Kidney epithelial cell (primary cell): ENCODE measurements around the gene CREB3L4. TPM values are rescaled to one million over a fixed set of nuclear protein-coding genes. Genes with fewer than 3 reads are reported as not detected.

Source experiments
- DNase-seq: peaks from one replicate; pipeline ENCODE4 v3.0.0-alpha.2; 2010; ENCODE audit warnings: low read depth
- H3K27me3 ChIP-seq: 2 replicates; pipeline ENCODE4 v1.6.0; 2011; ENCODE audit warnings: low read length; ENCODE audit not compliant: control insufficient read depth, insufficient read depth
- H3K36me3 ChIP-seq: 2 replicates; pipeline ENCODE4 v1.5.1; 2011; ENCODE audit warnings: low read length; ENCODE audit not compliant: control insufficient read depth, insufficient read depth
- H3K4me3 ChIP-seq: 2 replicates; pipeline ENCODE4 v1.5.1; 2011; ENCODE audit warnings: low read depth, mild to moderate bottlenecking, control low read depth, low read length
- total RNA-seq: library from RNA; depleted of rRNA; stranded (reverse); fragments of >200 nt; gene quantifications from 2 replicates; pipeline ENCODE4 v1.2.3, GENCODE V29; 2015
- TF ChIP-seq, protein P1 (sequence below): IDR thresholded peaks from 2 replicates; pipeline ENCODE4 v1.5.1; 2011; ENCODE audit warnings: mild to moderate bottlenecking, moderate library complexity, low read length, control low read depth, inconsistent platforms; ENCODE audit not compliant: insufficient read depth, poor library complexity, severe bottlenecking

CREB3L4 gene
- total RNA-seq, 1 donor from 2014 or later: 14.5 TPM

DNA sequence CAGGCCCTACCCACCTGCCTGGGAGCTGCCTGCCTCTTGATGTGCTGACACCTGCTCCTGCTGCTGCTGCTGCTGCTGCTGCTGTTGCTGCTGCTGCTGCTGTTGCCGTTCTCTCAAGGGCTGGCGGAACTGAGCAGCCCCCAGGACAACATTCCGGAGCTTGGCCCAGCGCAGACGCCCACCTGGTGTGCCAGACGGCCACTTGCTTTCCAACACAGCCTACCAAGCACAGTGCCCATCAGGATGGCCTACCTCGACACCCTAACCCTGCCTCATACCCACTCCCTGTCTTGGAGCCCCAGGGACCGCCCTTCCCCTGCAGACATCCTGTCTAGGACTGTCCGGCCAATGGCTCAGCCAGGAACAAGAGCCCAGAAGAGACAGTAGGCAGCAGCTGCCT lies 33.0 kb upstream of the CREB3L4 start:
- Histone ChIP-seq H3K36me3 (peaks cover 6% of the 10 kb centered on the region), H3K4me3 (no peak overlapping the region), H3K27me3 (no peaks in the 10 kb centered on the region)
- TF ChIP-seq, protein P1, sequence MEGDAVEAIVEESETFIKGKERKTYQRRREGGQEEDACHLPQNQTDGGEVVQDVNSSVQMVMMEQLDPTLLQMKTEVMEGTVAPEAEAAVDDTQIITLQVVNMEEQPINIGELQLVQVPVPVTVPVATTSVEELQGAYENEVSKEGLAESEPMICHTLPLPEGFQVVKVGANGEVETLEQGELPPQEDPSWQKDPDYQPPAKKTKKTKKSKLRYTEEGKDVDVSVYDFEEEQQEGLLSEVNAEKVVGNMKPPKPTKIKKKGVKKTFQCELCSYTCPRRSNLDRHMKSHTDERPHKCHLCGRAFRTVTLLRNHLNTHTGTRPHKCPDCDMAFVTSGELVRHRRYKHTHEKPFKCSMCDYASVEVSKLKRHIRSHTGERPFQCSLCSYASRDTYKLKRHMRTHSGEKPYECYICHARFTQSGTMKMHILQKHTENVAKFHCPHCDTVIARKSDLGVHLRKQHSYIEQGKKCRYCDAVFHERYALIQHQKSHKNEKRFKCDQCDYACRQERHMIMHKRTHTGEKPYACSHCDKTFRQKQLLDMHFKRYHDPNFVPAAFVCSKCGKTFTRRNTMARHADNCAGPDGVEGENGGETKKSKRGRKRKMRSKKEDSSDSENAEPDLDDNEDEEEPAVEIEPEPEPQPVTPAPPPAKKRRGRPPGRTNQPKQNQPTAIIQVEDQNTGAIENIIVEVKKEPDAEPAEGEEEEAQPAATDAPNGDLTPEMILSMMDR: no peak
- no peak for DNase-seq

DNA sequence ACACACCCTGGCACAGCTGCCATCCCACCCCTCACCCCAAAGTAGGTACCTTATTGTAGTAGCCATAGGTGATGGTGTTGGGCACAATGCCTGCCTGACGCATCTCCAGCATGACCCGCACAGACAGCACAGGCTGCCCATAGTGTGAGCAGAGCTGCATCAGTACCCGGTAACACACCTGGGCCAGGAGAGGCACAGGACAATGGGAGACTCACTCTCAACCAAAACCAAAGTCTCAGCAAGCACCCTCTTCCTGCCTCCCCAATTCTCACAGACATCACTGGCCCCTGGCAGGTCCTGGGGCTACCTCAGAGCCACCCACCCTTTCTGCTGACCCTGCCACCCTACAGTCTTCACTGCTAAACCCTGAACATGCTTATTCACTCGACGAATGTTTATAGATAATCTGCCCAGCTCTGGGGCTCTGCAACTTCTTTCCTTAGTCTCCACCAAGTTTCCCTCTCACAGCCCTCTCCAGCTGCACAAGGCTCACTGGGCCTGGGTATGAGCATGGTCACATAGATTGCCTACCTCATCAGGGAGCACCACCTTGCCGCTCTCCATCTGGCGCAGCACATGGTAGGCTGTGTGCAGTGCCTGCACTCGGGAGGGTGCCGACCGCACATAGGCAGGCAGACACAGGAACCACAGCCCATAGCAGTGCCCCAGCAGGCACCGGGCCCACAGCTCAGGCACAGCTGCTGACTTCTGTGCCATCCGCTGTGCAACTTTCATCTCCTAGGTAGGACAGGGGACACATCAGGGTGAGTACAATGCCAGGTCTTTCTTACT lies 31.5 kb upstream of the CREB3L4 start:
- Histone ChIP-seq H3K27me3 (no peaks in the 10 kb centered on the region), H3K4me3 (no peak overlapping the region), H3K36me3 (peaks cover 6% of the 10 kb centered on the region)
- TF ChIP-seq, protein P1: no peak
- no peak for DNase-seq

DNA sequence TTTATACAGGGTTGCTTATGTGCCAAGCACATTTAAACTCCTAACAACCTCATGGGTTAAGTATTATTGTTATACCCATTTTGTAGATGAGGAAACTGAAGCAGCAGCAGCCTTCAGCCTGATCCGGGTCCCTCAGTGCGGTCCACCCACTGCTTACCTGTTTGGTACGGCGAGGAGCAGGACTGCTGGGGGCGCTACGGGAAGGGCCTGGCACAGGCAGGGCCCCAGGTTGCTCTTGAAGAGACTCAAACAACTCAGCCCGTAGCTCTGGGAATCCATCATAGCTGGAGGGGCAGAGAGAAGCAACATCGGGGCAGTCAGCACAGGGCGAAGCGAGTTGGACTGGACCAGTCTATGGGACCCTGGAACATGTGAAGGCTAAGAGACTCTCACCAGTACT lies 30.4 kb upstream of the CREB3L4 start:
- Histone ChIP-seq H3K36me3 (peaks cover 6% of the 10 kb centered on the region), H3K4me3 (no peak overlapping the region), H3K27me3 (no peaks in the 10 kb centered on the region)
- TF ChIP-seq, protein P1: no peak
- no peak for DNase-seq

DNA sequence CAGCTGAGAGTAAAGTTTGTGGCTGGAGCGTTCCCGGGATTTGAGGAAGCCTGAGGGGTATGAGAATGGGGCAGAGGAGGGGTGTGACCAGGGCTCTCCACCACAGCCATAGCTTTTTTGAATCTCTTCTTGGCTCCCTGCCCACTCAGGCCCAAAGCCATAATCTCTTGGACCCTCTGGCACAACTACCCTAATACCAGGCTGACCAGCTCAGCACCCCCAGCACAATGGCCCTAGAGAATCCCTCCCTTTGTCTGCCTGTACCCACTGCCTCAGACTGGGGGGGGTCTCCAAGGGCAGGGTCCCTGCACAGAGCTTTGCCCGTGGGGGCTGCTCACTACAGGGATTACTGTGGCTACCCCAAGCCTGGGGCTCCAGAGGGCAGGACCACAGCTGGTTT lies 28.7 kb upstream of the CREB3L4 start:
- DNase-seq: no peak
- H3K4me3 ChIP-seq: no peak overlapping the region
- H3K27me3 ChIP-seq: no peaks in the 10 kb centered on the region
- TF ChIP-seq, protein P1: no peak
- H3K36me3 ChIP-seq: peaks cover 8% of the 10 kb centered on the region

DNA sequence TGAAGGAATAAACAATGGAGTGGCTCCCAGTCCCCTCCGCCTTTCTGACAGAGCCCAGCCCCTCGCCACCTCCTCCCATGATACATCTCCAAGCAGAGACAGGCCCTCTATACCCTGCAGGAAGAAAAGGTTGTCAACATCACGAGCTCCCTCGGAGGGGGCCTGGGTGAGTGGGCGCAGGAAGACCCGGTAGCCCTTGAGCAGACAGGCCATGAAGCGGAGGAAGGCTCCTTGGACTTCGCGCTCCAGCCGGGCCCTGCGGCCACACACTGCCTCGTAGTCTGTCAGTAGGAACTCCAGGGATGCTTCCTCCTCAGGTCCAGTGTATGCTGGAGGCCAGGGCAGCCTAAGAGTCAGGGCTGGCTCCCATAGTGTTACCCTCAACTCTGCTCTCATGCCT lies 28.2 kb upstream of the CREB3L4 start:
- H3K27me3 ChIP-seq: no peaks in the 10 kb centered on the region
- DNase-seq: no peak
- no peak overlapping the region for H3K4me3 ChIP-seq
- H3K36me3 ChIP-seq: peaks cover 8% of the 10 kb centered on the region
- TF ChIP-seq, protein P1: no peak

DNA sequence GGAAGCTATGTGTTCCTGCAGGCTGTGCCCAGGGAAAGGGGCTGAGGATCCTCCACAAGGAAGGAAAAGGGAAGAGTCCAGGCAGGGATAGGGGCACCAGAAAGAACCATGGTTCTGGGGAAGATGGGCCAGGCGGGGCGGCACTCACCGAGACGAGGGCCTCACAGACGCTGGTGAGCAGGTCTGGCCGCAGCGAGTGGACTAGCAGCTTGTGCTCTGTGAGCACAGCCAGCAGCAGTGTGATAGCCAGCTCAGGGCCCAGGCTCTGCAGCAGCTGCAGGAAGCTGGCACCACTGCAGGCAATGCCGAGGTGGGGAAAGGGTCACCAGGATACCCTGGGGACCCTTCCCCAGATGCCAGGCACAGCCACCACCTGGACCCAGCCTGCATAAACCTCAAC lies 26.9 kb upstream of the CREB3L4 start:
- no peak overlapping the region for H3K4me3 ChIP-seq
- TF ChIP-seq, protein P1: no peak
- peaks cover 7% of the 10 kb centered on the region for H3K36me3 ChIP-seq
- DNase-seq: no peak
- no peaks in the 10 kb centered on the region for H3K27me3 ChIP-seq
